ENCODE measurements around the gene TBC1D2B.
"Not testable (repeated sequence)": the region's sequence is repeated elsewhere in the genome, so short reads cannot be mapped to it uniquely, and the experiment has no call there.

TBC1D2B gene

DNA sequence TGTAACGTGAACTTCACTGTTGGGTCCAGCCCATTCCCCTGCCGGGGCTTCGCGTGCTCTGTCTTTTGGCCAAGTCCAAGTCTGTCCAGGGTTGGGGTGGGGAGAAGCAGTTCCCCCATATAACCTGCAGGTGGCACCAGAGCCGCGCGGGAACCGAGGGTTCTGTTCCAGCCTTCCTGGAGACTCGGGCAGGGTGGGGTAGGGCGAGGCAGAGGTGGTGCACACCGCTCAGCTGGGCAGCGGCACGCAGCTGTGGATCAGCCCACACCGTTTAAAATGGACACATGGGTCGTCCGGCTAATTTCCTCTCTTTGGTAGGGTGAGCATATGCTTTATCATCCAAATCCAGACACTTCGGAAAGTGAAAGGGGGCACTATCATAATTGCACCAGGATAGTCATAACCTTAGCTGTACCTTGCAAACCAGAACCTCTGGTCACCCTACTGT is 118.1 kb downstream of the TBC1D2B start (continued):
- TF ChIP-seq, protein P1, sequence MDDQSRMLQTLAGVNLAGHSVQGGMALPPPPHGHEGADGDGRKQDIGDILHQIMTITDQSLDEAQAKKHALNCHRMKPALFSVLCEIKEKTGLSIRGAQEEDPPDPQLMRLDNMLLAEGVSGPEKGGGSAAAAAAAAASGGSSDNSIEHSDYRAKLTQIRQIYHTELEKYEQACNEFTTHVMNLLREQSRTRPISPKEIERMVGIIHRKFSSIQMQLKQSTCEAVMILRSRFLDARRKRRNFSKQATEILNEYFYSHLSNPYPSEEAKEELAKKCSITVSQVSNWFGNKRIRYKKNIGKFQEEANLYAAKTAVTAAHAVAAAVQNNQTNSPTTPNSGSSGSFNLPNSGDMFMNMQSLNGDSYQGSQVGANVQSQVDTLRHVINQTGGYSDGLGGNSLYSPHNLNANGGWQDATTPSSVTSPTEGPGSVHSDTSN (CRISPR knock-in tag; IDR thresholded peaks at IDR 0.05) = 0 out of 2 replicates have a peak, but pooled peaks have one; percentile 51
- TF ChIP-seq ZNF544 (tag by site-specific recombination; IDR thresholded peaks at IDR 0.05) (no peak), ZNF768 (tag by site-specific recombination; IDR thresholded peaks at IDR 0.05) (no peak), ZSCAN30 (tag by site-specific recombination; IDR thresholded peaks at IDR 0.05) (0 out of 2 replicates have a peak, but pooled peaks have one; percentile 32), ZNF433 (tag by site-specific recombination; IDR thresholded peaks at IDR 0.05; ENCODE audit: low read depth) (no peak)
- TF ChIP-seq, protein P2, sequence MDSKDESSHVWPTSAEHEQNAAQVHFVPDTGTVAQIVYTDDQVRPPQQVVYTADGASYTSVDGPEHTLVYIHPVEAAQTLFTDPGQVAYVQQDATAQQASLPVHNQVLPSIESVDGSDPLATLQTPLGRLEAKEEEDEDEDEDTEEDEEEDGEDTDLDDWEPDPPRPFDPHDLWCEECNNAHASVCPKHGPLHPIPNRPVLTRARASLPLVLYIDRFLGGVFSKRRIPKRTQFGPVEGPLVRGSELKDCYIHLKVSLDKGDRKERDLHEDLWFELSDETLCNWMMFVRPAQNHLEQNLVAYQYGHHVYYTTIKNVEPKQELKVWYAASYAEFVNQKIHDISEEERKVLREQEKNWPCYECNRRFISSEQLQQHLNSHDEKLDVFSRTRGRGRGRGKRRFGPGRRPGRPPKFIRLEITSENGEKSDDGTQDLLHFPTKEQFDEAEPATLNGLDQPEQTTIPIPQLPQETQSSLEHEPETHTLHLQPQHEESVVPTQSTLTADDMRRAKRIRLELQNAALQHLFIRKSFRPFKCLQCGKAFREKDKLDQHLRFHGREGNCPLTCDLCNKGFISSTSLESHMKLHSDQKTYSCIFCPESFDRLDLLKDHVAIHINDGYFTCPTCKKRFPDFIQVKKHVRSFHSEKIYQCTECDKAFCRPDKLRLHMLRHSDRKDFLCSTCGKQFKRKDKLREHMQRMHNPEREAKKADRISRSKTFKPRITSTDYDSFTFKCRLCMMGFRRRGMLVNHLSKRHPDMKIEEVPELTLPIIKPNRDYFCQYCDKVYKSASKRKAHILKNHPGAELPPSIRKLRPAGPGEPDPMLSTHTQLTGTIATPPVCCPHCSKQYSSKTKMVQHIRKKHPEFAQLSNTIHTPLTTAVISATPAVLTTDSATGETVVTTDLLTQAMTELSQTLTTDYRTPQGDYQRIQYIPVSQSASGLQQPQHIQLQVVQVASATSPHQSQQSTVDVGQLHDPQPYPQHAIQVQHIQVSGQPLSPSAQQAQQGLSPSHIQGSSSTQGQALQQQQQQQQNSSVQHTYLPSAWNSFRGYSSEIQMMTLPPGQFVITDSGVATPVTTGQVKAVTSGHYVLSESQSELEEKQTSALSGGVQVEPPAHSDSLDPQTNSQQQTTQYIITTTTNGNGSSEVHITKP (tag by site-specific recombination; IDR thresholded peaks at IDR 0.05) = peak; percentile 96
- TF ChIP-seq, protein P3, sequence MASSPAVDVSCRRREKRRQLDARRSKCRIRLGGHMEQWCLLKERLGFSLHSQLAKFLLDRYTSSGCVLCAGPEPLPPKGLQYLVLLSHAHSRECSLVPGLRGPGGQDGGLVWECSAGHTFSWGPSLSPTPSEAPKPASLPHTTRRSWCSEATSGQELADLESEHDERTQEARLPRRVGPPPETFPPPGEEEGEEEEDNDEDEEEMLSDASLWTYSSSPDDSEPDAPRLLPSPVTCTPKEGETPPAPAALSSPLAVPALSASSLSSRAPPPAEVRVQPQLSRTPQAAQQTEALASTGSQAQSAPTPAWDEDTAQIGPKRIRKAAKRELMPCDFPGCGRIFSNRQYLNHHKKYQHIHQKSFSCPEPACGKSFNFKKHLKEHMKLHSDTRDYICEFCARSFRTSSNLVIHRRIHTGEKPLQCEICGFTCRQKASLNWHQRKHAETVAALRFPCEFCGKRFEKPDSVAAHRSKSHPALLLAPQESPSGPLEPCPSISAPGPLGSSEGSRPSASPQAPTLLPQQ (tag by site-specific recombination; IDR thresholded peaks at IDR 0.05) = 0 out of 2 replicates have a peak, but pooled peaks have one; percentile 24
- TF ChIP-seq, protein P4, sequence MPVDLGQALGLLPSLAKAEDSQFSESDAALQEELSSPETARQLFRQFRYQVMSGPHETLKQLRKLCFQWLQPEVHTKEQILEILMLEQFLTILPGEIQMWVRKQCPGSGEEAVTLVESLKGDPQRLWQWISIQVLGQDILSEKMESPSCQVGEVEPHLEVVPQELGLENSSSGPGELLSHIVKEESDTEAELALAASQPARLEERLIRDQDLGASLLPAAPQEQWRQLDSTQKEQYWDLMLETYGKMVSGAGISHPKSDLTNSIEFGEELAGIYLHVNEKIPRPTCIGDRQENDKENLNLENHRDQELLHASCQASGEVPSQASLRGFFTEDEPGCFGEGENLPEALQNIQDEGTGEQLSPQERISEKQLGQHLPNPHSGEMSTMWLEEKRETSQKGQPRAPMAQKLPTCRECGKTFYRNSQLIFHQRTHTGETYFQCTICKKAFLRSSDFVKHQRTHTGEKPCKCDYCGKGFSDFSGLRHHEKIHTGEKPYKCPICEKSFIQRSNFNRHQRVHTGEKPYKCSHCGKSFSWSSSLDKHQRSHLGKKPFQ (tag by site-specific recombination; IDR thresholded peaks at IDR 0.05) = peak; percentile 65; the same call in 1 of the 2 replicates

DNA sequence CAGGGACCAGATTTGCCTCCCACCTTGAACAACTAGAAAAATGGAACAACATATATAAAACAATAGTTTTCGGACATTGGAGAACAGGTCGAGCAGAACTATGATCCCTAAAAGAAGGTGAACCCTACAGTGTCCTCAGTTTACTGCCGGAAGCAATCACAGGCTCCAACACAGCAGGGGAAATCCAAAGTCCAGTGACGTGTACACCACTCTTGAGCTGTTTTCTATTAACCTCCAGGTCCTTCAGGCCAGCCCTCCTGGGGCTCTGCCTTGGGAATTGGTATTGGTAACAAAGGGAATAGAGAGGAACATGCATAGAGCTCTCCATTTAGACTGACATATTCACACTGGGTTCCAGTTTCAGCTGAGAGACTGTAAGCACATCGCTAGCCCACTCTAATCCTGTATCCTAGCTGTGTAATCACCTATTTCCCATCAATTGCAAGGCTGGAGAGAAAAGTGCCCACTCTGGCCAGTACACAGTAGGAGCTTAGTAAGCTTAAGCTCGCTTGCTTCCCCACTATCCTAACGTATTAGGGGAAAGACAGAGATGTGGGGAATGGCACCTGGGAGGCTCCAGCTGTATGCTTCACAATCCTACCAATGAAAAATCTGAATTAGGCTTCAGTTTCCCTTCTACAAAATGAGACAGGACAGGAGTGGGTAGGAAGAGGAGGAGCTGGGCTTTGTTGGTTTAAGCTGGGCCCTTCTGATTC is 118.6 kb downstream of the TBC1D2B start:
- not testable (repeated sequence) for H3K4me1 ChIP-seq (ENCODE audit: control insufficient read depth, insufficient read depth, low read length); H3K36me3 ChIP-seq (ENCODE audit: control insufficient read depth in 2 of 2, insufficient read depth in 1 of 2, low read length in 2 of 2); H3K9me3 ChIP-seq (ENCODE audit: control insufficient read depth, insufficient read depth, low read depth, low read length); H3K27ac ChIP-seq (ENCODE audit: extremely low read depth, low read depth, low read length); H3K4me3 ChIP-seq (ENCODE audit: low read depth, low read length)
- ChIA-PET POLR2A (interaction anchor here (0.6 to 0.9 kb wide), 2 partner anchors 61 to 341 kb away, joined by 3 to 12 read pairs; partner anchors contain the start of gene SKIC8), CTCF (interaction anchor here (0.5 to 5.9 kb wide), 49 partner anchors 9 to 751 kb away, joined by 3 to 72 read pairs (median 4); partner anchors contain the start of genes ACSBG1 and CIB2)

DNA sequence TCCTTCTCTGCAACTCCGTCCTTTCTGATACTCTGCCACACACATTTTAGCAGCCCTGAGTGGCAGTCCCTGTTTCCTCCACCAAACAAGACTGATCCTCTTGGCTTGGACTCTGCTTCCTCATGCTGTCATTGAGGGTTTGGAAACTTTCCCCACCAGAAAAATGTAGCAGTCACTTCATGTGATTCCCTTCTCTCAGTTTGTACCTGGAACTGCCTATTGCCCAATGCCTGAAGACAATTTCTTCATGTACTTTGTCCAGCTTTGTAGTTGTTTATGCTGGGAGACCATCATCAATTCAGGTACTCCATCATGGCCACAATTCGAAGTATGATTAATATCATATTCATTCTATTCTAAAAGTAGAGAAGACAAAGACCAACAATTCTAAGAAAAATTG is 119.5 kb downstream of the TBC1D2B start:
- H3K4me3 ChIP-seq (ENCODE audit: low read depth, low read length); H3K36me3 ChIP-seq (ENCODE audit: control insufficient read depth in 2 of 2, insufficient read depth in 1 of 2, low read length in 2 of 2); H3K4me1 ChIP-seq (ENCODE audit: control insufficient read depth, insufficient read depth, low read length); H3K27ac ChIP-seq (ENCODE audit: extremely low read depth, low read depth, low read length); H3K9me3 ChIP-seq (ENCODE audit: control insufficient read depth, insufficient read depth, low read depth, low read length); POLR2A ChIA-PET: not testable (repeated sequence)
- CTCF ChIA-PET = interaction anchor here (0.6 to 5.9 kb wide), 6 partner anchors 48 to 278 kb away, joined by 3 to 72 read pairs (median 14); no protein-coding TSS in a partner anchor

DNA sequence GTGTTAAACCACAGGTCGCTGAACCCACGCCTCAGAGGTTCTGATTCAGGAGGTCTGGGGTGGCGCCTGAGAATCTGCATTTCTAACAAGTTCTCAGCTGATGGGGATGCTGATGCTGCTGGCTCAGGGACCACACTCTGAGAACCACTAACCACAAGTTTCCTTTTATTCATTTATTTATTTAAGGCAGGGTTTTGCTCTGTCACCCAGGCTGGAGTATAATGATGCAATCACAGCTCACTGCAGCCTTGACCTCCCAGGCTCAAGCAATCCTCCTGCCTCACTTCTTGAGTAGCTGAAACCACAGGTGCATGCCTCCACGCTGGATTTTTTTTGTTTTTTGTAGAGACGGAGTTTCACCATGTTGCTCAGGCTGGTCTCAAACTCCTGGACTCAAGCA is 123.6 kb downstream of the TBC1D2B start:
- H3K27ac ChIP-seq (ENCODE audit: extremely low read depth, low read depth, low read length); H3K4me3 ChIP-seq (ENCODE audit: low read depth, low read length); H3K9me3 ChIP-seq (ENCODE audit: control insufficient read depth, insufficient read depth, low read depth, low read length); H3K4me1 ChIP-seq (ENCODE audit: control insufficient read depth, insufficient read depth, low read length); H3K36me3 ChIP-seq (ENCODE audit: control insufficient read depth in 2 of 2, insufficient read depth in 1 of 2, low read length in 2 of 2); POLR2A ChIA-PET: not testable (repeated sequence)
- CTCF ChIA-PET = interaction anchor here (0.9 to 1.7 kb wide), 3 partner anchors 43 to 241 kb away, joined by 3 to 4 read pairs (median 4); no protein-coding TSS in a partner anchor
- TF ChIP-seq GLIS1 (tag by site-specific recombination; IDR thresholded peaks at IDR 0.05) = peak; percentile 42; the same call in 1 of the 2 replicates

DNA sequence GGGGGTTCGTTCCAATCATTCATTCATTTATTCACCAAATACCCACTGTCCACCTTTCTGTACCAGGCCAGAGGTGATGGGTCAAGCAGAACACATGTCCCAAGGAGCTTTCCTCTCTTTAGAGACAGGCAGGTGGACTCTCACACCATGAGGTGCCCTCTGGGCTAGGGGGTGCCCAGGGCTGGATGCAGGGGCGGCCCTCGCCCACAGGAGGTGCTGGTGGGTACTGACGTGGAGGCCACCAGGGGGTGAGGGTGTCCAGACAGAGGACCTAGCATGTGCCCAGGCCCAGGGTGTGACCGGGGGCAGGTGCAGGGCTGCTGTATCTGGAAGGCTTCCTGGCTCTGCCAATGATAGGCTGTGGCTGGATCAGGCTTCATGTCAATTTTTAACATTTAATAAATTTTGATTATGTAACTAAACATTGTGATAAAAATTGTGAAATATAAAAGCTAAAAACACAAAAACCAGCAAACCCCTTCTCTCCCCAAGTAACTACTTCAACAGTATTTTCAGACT is 124.5 kb downstream of the TBC1D2B start:
- H3K36me3 ChIP-seq (ENCODE audit: control insufficient read depth in 2 of 2, insufficient read depth in 1 of 2, low read length in 2 of 2); H3K27ac ChIP-seq (ENCODE audit: extremely low read depth, low read depth, low read length); H3K9me3 ChIP-seq (ENCODE audit: control insufficient read depth, insufficient read depth, low read depth, low read length); CTCF ChIA-PET; POLR2A ChIA-PET; H3K4me3 ChIP-seq (ENCODE audit: low read depth, low read length); H3K4me1 ChIP-seq (ENCODE audit: control insufficient read depth, insufficient read depth, low read length): not testable (repeated sequence)

DNA sequence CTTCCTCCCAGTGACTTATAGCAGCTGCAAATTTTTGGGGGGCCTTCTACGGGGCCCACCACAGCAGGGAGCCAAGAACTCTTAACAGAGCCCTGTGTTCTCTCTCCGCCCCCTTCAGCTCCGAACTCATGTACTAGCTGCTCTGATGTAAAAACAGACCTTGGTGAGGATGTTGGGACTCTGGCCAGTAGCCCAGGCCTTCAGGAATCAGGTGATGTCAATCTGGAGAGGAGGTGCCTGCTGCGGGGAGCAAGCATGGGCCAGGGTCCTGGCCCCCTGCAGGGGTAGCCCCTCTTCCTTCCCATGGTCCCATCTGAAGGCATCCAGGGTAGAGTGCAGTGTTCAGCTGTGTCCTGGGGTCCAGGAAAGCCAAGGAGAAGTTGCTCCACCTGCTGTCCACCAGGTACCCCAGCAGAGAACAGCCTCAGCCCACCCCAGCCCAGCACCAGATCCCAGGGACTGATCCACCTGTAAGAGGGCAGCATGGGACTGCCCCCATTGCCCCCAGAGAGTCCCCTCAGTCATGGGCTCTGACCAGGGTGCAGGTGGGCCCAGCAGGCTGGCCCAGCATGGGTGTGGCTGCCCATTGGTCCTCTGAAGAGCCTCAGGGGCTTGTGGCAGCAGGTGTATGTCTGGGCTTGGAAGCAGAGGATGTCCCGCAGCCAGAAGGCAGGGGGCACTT is 126.3 kb downstream of the TBC1D2B start:
- POLR2A ChIA-PET; H3K36me3 ChIP-seq (ENCODE audit: control insufficient read depth in 2 of 2, insufficient read depth in 1 of 2, low read length in 2 of 2); H3K9me3 ChIP-seq (ENCODE audit: control insufficient read depth, insufficient read depth, low read depth, low read length); H3K27ac ChIP-seq (ENCODE audit: extremely low read depth, low read depth, low read length); CTCF ChIA-PET; H3K4me1 ChIP-seq (ENCODE audit: control insufficient read depth, insufficient read depth, low read length); H3K4me3 ChIP-seq (ENCODE audit: low read depth, low read length): not testable (repeated sequence)

All from HEK293 (cell line).